ENCODE measurements around the gene SERPINA5. TPM values are rescaled to one million over a fixed set of nuclear protein-coding genes. Genes with fewer than 3 reads are reported as not detected.

SERPINA5 gene
- total RNA-seq, 1 experiment from 2014 or later: 3.0 TPM

DNA sequence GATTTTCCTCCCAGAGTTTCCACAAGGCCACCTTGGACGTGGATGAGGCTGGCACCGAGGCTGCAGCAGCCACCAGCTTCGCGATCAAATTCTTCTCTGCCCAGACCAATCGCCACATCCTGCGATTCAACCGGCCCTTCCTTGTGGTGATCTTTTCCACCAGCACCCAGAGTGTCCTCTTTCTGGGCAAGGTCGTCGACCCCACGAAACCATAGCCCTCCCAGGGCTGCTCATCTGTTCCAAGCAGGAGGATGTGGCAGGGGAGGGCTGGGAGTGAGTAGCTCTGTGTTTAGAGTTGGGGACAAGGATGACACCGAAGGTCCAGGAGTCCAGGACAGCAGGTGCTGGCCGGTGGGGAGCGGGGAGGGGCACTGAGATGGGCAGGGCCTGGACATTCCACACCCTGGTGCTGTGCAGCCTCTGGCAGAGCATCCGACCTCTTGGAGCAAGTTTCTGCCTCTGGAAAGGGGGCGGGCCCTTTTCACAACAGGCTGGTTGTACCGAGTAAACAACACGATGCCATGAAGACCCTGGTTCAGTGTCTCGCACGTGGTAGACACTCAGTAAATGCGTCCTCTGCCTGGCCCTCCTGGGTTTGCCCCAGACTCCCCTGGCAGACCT lies 11.7 kb upstream of the SERPINA5 start:
- intact Hi-C loops (cut with micrococcal nuclease): no loop called here
- BruUV-seq (replicated peaks): no TSS peak
- no peak overlapping the region for H2AFZ ChIP-seq (ENCODE audit: low read depth, low read length, poor library complexity, severe bottlenecking)
- H3K27me3 ChIP-seq (ENCODE audit: insufficient read depth, low read length): no peaks in the 10 kb centered on the region
- no peak overlapping the region for H3K4me2 ChIP-seq (ENCODE audit: low read length)
- H3K4me1 ChIP-seq (ENCODE audit: control insufficient read depth in 1 of 2, insufficient read depth in 2 of 2, low read length in 2 of 2): no peaks in the 10 kb centered on the region
- no peaks in the 10 kb centered on the region for H3K9me2 ChIP-seq (ENCODE audit: insufficient read depth)
- H3K4me3 ChIP-seq (replicated peaks in 1 of 2; ENCODE audit: low read depth in 1 of 2, low read length in 2 of 2): no peak overlapping the region
- ChIA-PET CTCF (no interaction called here), POLR2A (interaction anchor here (0.9 kb wide), 1 partner anchor 32 kb away, joined by 3 read pairs; no protein-coding TSS in a partner anchor), RAD21 (ENCODE audit: low non-redundant PET in 1 of 2, low total read pairs in 2 of 2, uncharacterized antibody in 2 of 2, unreplicated experiment in 2 of 2) (no interaction called here)
- H4K20me1 ChIP-seq (ENCODE audit: insufficient read depth): no peaks in the 10 kb centered on the region
- H3K36me3 ChIP-seq (ENCODE audit: control insufficient read depth in 1 of 2, insufficient read depth in 2 of 2, low read length in 2 of 2): no peaks in the 10 kb centered on the region
- DNase-seq (ENCODE audit: low read depth, low spot score): no peak
- TF ChIP-seq EZH2 (IDR thresholded peaks at IDR 0.05) (no peak), POLR2AphosphoS5 (IDR thresholded peaks at IDR 0.05; ENCODE audit: low read depth, low read length) (no peak), SP1 (IDR thresholded peaks at IDR 0.05; ENCODE audit: low read depth) (no peak), YY1 (IDR thresholded peaks at IDR 0.05; ENCODE audit: extremely low read depth, insufficient replicate concordance, low read depth, low read length) (no peak), ZNF274 (IDR thresholded peaks at IDR 0.05; ENCODE audit: low read depth, low read length) (no peak), EZH2phosphoT487 (IDR thresholded peaks at IDR 0.05; ENCODE audit: borderline replicate concordance) (no peak), ZFX (IDR thresholded peaks at IDR 0.05) (no peak), RAD21 (IDR thresholded peaks at IDR 0.05; ENCODE audit: low read depth) (no peak), TCF7L2 (IDR thresholded peaks at IDR 0.05; ENCODE audit: borderline replicate concordance, extremely low read depth, insufficient read depth, insufficient read length) (no peak)
- TF ChIP-seq, protein P1, sequence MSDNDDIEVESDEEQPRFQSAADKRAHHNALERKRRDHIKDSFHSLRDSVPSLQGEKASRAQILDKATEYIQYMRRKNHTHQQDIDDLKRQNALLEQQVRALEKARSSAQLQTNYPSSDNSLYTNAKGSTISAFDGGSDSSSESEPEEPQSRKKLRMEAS (IDR thresholded peaks at IDR 0.05): no peak
- TF ChIP-seq, protein P2, sequence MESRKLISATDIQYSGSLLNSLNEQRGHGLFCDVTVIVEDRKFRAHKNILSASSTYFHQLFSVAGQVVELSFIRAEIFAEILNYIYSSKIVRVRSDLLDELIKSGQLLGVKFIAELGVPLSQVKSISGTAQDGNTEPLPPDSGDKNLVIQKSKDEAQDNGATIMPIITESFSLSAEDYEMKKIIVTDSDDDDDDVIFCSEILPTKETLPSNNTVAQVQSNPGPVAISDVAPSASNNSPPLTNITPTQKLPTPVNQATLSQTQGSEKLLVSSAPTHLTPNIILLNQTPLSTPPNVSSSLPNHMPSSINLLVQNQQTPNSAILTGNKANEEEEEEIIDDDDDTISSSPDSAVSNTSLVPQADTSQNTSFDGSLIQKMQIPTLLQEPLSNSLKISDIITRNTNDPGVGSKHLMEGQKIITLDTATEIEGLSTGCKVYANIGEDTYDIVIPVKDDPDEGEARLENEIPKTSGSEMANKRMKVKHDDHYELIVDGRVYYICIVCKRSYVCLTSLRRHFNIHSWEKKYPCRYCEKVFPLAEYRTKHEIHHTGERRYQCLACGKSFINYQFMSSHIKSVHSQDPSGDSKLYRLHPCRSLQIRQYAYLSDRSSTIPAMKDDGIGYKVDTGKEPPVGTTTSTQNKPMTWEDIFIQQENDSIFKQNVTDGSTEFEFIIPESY (IDR thresholded peaks at IDR 0.05; ENCODE audit: extremely low read depth, insufficient replicate concordance, low read length): no peak
- TF ChIP-seq, protein P3, sequence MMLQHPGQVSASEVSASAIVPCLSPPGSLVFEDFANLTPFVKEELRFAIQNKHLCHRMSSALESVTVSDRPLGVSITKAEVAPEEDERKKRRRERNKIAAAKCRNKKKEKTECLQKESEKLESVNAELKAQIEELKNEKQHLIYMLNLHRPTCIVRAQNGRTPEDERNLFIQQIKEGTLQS (IDR thresholded peaks at IDR 0.05): no peak
- no peaks in the 10 kb centered on the region for H3K9me3 ChIP-seq (ENCODE audit: control insufficient read depth in 1 of 2, insufficient read depth in 1 of 2, low read depth in 1 of 2, low read length in 2 of 2)
- H3K79me2 ChIP-seq (ENCODE audit: insufficient read depth, low read length): no peaks in the 10 kb centered on the region
- no peak for ATAC-seq
- H3K27ac ChIP-seq (ENCODE audit: low read depth, low read length): no peak overlapping the region
- no peak overlapping the region for H3K9ac ChIP-seq (ENCODE audit: low read length)
